NCI-H446 (cell line): Measurements from ENCODE around the gene NPDC1.
"Not testable (repeated sequence)": the region's sequence is repeated elsewhere in the genome, so short reads cannot be mapped to it uniquely, and the experiment has no call there.

Experiments
- DNase-seq, 2 experiments: peaks; one replicate each; lab custom pipeline; 2025; lab: John Stamatoyannopoulos, UW

The NPDC1 gene

GRCh38 chr9:137074657-137075274 lies 28.8 kb upstream of the NPDC1 start:
- DNase-seq: no peak

- no peak for DNase-seq
Measured at GRCh38 chr9:137073992-137074399, 28.0 kb upstream of the NPDC1 start.

GRCh38 chr9:137071282-137071681 lies 25.3 kb upstream of the NPDC1 start:
- no peak for DNase-seq

- no peak for DNase-seq
Measured at GRCh38 chr9:137070906-137071275, 24.9 kb upstream of the NPDC1 start.

GRCh38 chr9:137070201-137070905 lies 24.4 kb upstream of the NPDC1 start, which contains the start of gene SAPCD2:
TSS of gene SAPCD2 (minus strand) at chr9:137070557. CDS start at chr9:137070460, 97 bp downstream.
- peak; percentile 58 to 88 for DNase-seq

- DNase-seq: no peak
Measured at GRCh38 chr9:137069508-137070091, 23.6 kb upstream of the NPDC1 start.

- DNase-seq: no peak
Measured at GRCh38 chr9:137068539-137069507, 22.8 kb upstream of the NPDC1 start.

GRCh38 chr9:137067860-137068538 lies 22.0 kb upstream of the NPDC1 start:
- peak in 1 of 2 experiments; percentile 64 for DNase-seq

GRCh38 chr9:137066096-137066861 lies 20.3 kb upstream of the NPDC1 start:
- no peak for DNase-seq

- no peak for DNase-seq
Measured at GRCh38 chr9:137065336-137065967, 19.5 kb upstream of the NPDC1 start.

- no peak for DNase-seq
Measured at GRCh38 chr9:137064880-137065164, 18.8 kb upstream of the NPDC1 start.

GRCh38 chr9:137064027-137064879 lies 18.3 kb upstream of the NPDC1 start:
- peak in 1 of 2 experiments; percentile 10 for DNase-seq

GRCh38 chr9:137063311-137064026 lies 17.5 kb upstream of the NPDC1 start:
- no peak for DNase-seq

GRCh38 chr9:137062798-137063197 lies 16.8 kb upstream of the NPDC1 start:
- DNase-seq: not testable (repeated sequence)

- DNase-seq: no peak
Measured at GRCh38 chr9:137062384-137062783, 16.4 kb upstream of the NPDC1 start.

- DNase-seq: no peak
Measured at GRCh38 chr9:137058521-137059234, 12.7 kb upstream of the NPDC1 start.

- DNase-seq: peak in 1 of 2 experiments; percentile 57
Measured at GRCh38 chr9:137057545-137057944, 11.6 kb upstream of the NPDC1 start.

GRCh38 chr9:137056739-137057415 lies 10.9 kb upstream of the NPDC1 start:
- DNase-seq: no peak
